H1 (cell line): Measurements from ENCODE around the gene DHRS4. TPM values are rescaled to one million over a fixed set of nuclear protein-coding genes. Genes with fewer than 3 reads are reported as not detected.
"Not testable (repeated sequence)": the region's sequence is repeated elsewhere in the genome, so short reads cannot be mapped to it uniquely, and the experiment has no call there.

Source experiments
- CTCF ChIA-PET: fragments of 300-600 bp; sonication (Branson Sonifier 250); formaldehyde crosslinking; loops from one replicate; lab custom pipeline; 2021; ENCODE audit not compliant: partially characterized antibody; lab: Charles Lee
- POLR2A ChIA-PET: fragments of 300-600 bp; sonication (Branson Sonifier 250); formaldehyde crosslinking; loops from one replicate; lab custom pipeline; 2021; ENCODE audit warnings: inconsistent platforms; ENCODE audit not compliant: partially characterized antibody; lab: Charles Lee
- DNase-seq, 2 experiments: peaks; one replicate each; pipeline versions ENCODE4 v3.0.0 to v3.0.0-alpha.2; 2010 to 2022; ENCODE audit warnings: low spot score in 2 of 2, low read depth in 1 of 2, mixed read lengths in 1 of 2
- FAIRE-seq: peaks from 2 replicates; lab custom pipeline; 2011; peaks lifted over from hg19 to GRCh38; lab: Jason Lieb, UNC
- H2AFZ ChIP-seq: 2 replicates; pipeline ENCODE4 v1.8.1; 2012; ENCODE audit warnings: low read length, inconsistent platforms
- H2AK5ac ChIP-seq: 2 replicates; pipeline ENCODE4 v1.6.1; 2013; ENCODE audit warnings: low read depth, low read length
- H2BK120ac ChIP-seq: replicated peaks from 2 replicates; pipeline ENCODE3; 2013; ENCODE audit warnings: low read depth, low read length, inconsistent platforms
- H2BK12ac ChIP-seq: 2 replicates; pipeline ENCODE4 v1.6.1; 2013; ENCODE audit warnings: low read depth, low read length
- H2BK15ac ChIP-seq: 2 replicates; pipeline ENCODE4 v1.6.1; 2013; ENCODE audit warnings: low read length
- H2BK20ac ChIP-seq: 2 replicates; pipeline ENCODE4 v1.6.1; 2013; ENCODE audit warnings: low read length
- H2BK5ac ChIP-seq: 2 replicates; pipeline ENCODE4 v1.6.1; 2013; ENCODE audit warnings: low read depth, low read length
- H3K14ac ChIP-seq: 2 replicates; pipeline ENCODE4 v1.6.1; 2013; ENCODE audit warnings: inconsistent platforms; ENCODE audit not compliant: insufficient read length
- H3K18ac ChIP-seq: 2 replicates; pipeline ENCODE4 v1.6.1; 2013; ENCODE audit warnings: low read length; ENCODE audit errors: extremely low read depth
- H3K23ac ChIP-seq: 2 replicates; pipeline ENCODE4 v1.6.1; 2013; ENCODE audit warnings: inconsistent platforms; ENCODE audit not compliant: insufficient read length
- H3K23me2 ChIP-seq: 2 replicates; pipeline ENCODE4 v1.6.1; 2013; ENCODE audit warnings: low read depth, low read length
- H3K27ac ChIP-seq: 2 replicates; pipeline ENCODE4 v1.6.1; 2011; ENCODE audit warnings: low read depth, low read length, inconsistent platforms
- H3K27me3 ChIP-seq, 4 experiments: replicated peaks in 1 of 4; 1 replicate in 1 of 4; 2 replicates in 3 of 4; pipeline versions ENCODE4 v1.6.1 to v1.8.1; 2011 to 2013; ENCODE audit warnings: low read length in 3 of 4, mild to moderate bottlenecking in 3 of 4, inconsistent platforms in 2 of 4, mixed read lengths in 2 of 4, moderate library complexity in 1 of 4; ENCODE audit not compliant: control insufficient read depth in 3 of 4, insufficient read depth in 3 of 4; ENCODE audit errors: extremely low read depth in 1 of 4
- H3K36me3 ChIP-seq, 4 experiments: 2 replicates each; pipeline versions ENCODE4 v1.6.1 to v1.8.1; 2011 to 2013; ENCODE audit warnings: mild to moderate bottlenecking in 4 of 4, low read length in 3 of 4, moderate library complexity in 2 of 4, control low read depth in 1 of 4, inconsistent platforms in 1 of 4; ENCODE audit not compliant: insufficient read depth in 4 of 4, control insufficient read depth in 2 of 4
- H3K4ac ChIP-seq: replicated peaks from 2 replicates; pipeline ENCODE3; 2013; ENCODE audit warnings: low read length, low read depth, mixed read lengths, inconsistent platforms; ENCODE audit not compliant: insufficient read length
- H3K4me1 ChIP-seq, 4 experiments: replicated peaks in 1 of 4; 1 replicate in 1 of 4; 2 replicates in 3 of 4; pipeline versions ENCODE4 v1.6.1 to v1.8.1; 2011 to 2013; ENCODE audit warnings: low read length in 3 of 4, inconsistent platforms in 2 of 4, mixed read lengths in 1 of 4; ENCODE audit not compliant: insufficient read depth in 4 of 4, control insufficient read depth in 3 of 4
- H3K4me2 ChIP-seq, 2 experiments: 2 replicates each; pipeline versions ENCODE4 v1.6.1 to v1.8.1; 2011 to 2013; ENCODE audit warnings: low read depth in 2 of 2, low read length in 2 of 2, control low read depth in 1 of 2, inconsistent platforms in 1 of 2, mild to moderate bottlenecking in 1 of 2; ENCODE audit not compliant: insufficient read depth in 1 of 2
- H3K4me3 ChIP-seq, 4 experiments: fragments of 200-600, 300-600 bp in 1 of 4; sonication (generic), shearing (Covaris generic), sonication (Bioruptor Twin) in 1 of 4; 2 replicates each; pipeline versions ENCODE4 v1.5.1 to v1.8.1; 2011 to 2016; ENCODE audit warnings: low read length in 4 of 4, low read depth in 3 of 4, control low read depth in 2 of 4, inconsistent platforms in 2 of 4, mild to moderate bottlenecking in 2 of 4, mixed read lengths in 1 of 4, moderate library complexity in 1 of 4; ENCODE audit not compliant: insufficient read depth in 2 of 4; ENCODE audit errors: extremely low read depth in 1 of 4
- H3K56ac ChIP-seq: replicated peaks from 2 replicates; pipeline ENCODE3; 2013; ENCODE audit warnings: low read depth, mild to moderate bottlenecking, mixed read lengths, low read length, inconsistent platforms; ENCODE audit not compliant: insufficient read length
- H3K79me1 ChIP-seq: 2 replicates; pipeline ENCODE4 v1.6.1; 2013; ENCODE audit warnings: low read depth, low read length, control low read depth
- H3K79me2 ChIP-seq, 2 experiments: 2 replicates each; pipeline versions ENCODE4 v1.6.1 to v1.8.1; 2012 to 2013; ENCODE audit warnings: low read length in 2 of 2, mild to moderate bottlenecking in 2 of 2, inconsistent platforms in 1 of 2; ENCODE audit not compliant: insufficient read depth in 2 of 2, control insufficient read depth in 1 of 2
- H3K9ac ChIP-seq, 4 experiments: replicated peaks in 1 of 4; 1 replicate in 1 of 4; 2 replicates in 3 of 4; pipeline versions ENCODE4 v1.6.1 to v1.8.1; 2011 to 2013; ENCODE audit warnings: low read depth in 3 of 4, low read length in 3 of 4, control low read depth in 2 of 4, mild to moderate bottlenecking in 2 of 4, moderate library complexity in 2 of 4, inconsistent platforms in 1 of 4; ENCODE audit errors: extremely low read depth in 1 of 4
- H3K9me3 ChIP-seq, 2 experiments: 2 replicates each; pipeline versions ENCODE4 v1.6.1 to v1.8.1; 2012 to 2013; ENCODE audit warnings: mild to moderate bottlenecking in 2 of 2, moderate library complexity in 2 of 2, control low read depth in 1 of 2, inconsistent platforms in 1 of 2, low read depth in 1 of 2, low read length in 1 of 2, mixed read lengths in 1 of 2; ENCODE audit not compliant: insufficient read depth in 2 of 2
- H4K20me1 ChIP-seq, 2 experiments: replicated peaks in 1 of 2; 2 replicates each; pipeline versions ENCODE3 to v1.8.1; 2011 to 2013; ENCODE audit warnings: inconsistent platforms in 2 of 2, low read length in 2 of 2, mild to moderate bottlenecking in 1 of 2; ENCODE audit not compliant: insufficient read depth in 2 of 2, control insufficient read depth in 1 of 2
- H4K5ac ChIP-seq: 2 replicates; pipeline ENCODE4 v1.6.1; 2013; ENCODE audit warnings: low read length, low read depth, mixed read lengths, inconsistent platforms; ENCODE audit not compliant: insufficient read length
- H4K8ac ChIP-seq: 2 replicates; pipeline ENCODE4 v1.8.0; 2013; ENCODE audit warnings: mild to moderate bottlenecking, moderate library complexity, low read length, inconsistent platforms; ENCODE audit not compliant: insufficient read depth; ENCODE audit errors: extremely low read depth
- H4K91ac ChIP-seq: replicated peaks from 2 replicates; pipeline ENCODE3; 2013; ENCODE audit warnings: low read length, mixed read lengths, inconsistent platforms; ENCODE audit not compliant: insufficient read length
- WGBS, 2 experiments: shearing (Covaris generic) in 1 of 2; methylation state at CpG; one replicate each; pipeline versions ENCODE4 v1.1.6 to v1.1.7; 2013 to 2015; ENCODE audit warnings: low lambda C conversion rate in 2 of 2, mixed read lengths in 2 of 2, inconsistent platforms in 1 of 2, low coverage in 1 of 2, missing lambda C conversion rate in 1 of 2; ENCODE audit not compliant: insufficient replicate concordance in 2 of 2, insufficient coverage in 1 of 2, insufficient read length in 1 of 2; ENCODE audit errors: extremely low coverage in 1 of 2, missing lambda C conversion rate in 1 of 2; 5-methylcytosine and 5-hydroxymethylcytosine counted together
- polyA plus RNA-seq, 7 experiments: library from polyadenylated mRNA; depleted of rRNA in 3 of 7; stranded (reverse) in 5 of 7; unstranded in 2 of 7; fragments of >200 nt in 5 of 7; fragments of 200-250 nt in 2 of 7; gene quantifications; 1 replicate in 5 of 7; 2 replicates in 1 of 7; 4 replicates in 1 of 7; pipeline versions ENCODE4 v1.2.1 to v1.2.3, GENCODE V29; 2011 to 2013; ENCODE audit warnings: missing spikeins in 2 of 7, mixed read lengths in 2 of 7
- total RNA-seq: library from RNA; stranded (reverse); fragmentation: NEBNext Ultra II Directional; extraction: Animal tissue kit (Norgen Biotek cat#: 25700); gene quantifications from 2 replicates; pipeline ENCODE4 v1.2.1, GENCODE V29; 2021

DHRS4 gene
- total and polyA plus RNA-seq, 2 of the 8 experiments (the other 6 are each of a cell fraction or from before 2014, with no cell fraction given), result 11.7 to 16.2 TPM

DNA sequence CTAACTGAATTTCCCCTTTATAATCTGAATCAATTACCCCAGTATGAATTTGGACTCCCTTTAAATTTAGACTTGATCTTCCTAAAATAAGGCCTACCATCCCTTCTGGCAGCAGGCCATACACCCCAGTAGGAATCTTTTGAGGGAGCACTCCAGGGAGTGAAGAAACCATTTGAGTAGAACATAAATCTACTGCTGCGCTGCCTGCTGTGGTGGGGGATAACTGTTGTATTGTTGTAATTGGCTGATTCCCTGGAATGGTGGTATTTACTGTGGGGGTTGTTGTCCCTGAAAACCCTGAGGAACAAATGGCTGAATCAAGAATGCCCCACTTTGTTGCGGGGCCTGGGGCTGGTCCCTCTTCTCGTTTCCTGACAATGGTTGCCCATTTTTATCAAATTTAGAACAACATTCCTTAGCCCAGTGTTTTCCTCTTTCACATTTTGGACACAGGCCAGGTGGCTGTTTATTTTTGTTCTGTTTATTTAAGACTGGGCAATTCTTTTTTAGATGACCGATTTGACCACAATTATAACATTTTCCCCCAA, 59.2 kb downstream of the DHRS4 start:
- POLR2A ChIA-PET, result not testable (repeated sequence)

More for the DNA sequence above, 59.2 kb downstream of the DHRS4 start:
- not testable (repeated sequence) for H3K18ac ChIP-seq, H2BK20ac ChIP-seq, H2BK15ac ChIP-seq, H2AFZ ChIP-seq, H4K20me1 ChIP-seq, H3K4me3 ChIP-seq, H4K5ac ChIP-seq, H3K14ac ChIP-seq, H4K8ac ChIP-seq, H2BK5ac ChIP-seq, H3K23ac ChIP-seq, H3K79me1 ChIP-seq, H3K36me3 ChIP-seq, H3K9me3 ChIP-seq, DNase-seq, H3K27me3 ChIP-seq, H3K9ac ChIP-seq, H2AK5ac ChIP-seq, FAIRE-seq, H3K4ac ChIP-seq, H3K79me2 ChIP-seq, H4K91ac ChIP-seq, H3K23me2 ChIP-seq, H3K56ac ChIP-seq, H2BK12ac ChIP-seq, H3K4me1 ChIP-seq, H2BK120ac ChIP-seq, H3K27ac ChIP-seq
- H3K4me2 ChIP-seq, result peak overlapping the region in 1 of 2 experiments; percentile 42; a peak in 2 of 4 replicates
- CTCF ChIA-PET, result interaction anchor here (0.7 to 1.0 kb wide), 2 partner anchors 96 to 285 kb away, joined by 3 read pairs; no protein-coding TSS in a partner anchor
- WGBS, 2 experiments, result 63% methylated on average over 4 of the region's 4 CpGs; no CpG with 5 or more reads in 1 of the 2 experiments
